Neural cell (in vitro differentiated cells): Measurements from ENCODE around the gene MARVELD1. TPM values are rescaled to one million over a fixed set of nuclear protein-coding genes. Genes with fewer than 3 reads are reported as not detected.
"Not testable (repeated sequence)": the region's sequence is repeated elsewhere in the genome, so short reads cannot be mapped to it uniquely, and the experiment has no call there.

ENCODE experiments used
- H2AFZ ChIP-seq: fragments of 200-600, 300-800 bp; sonication (generic), shearing (Covaris generic); 2 replicates; pipeline ENCODE4 v1.6.0; 2014; ENCODE audit warnings: low read depth, mild to moderate bottlenecking, antibody characterized with exemption, low read length, moderate library complexity
- H3F3A ChIP-seq: fragments of 200-600 bp; shearing (Covaris generic); 2 replicates; pipeline ENCODE4 v1.6.1; 2016; ENCODE audit warnings: mild to moderate bottlenecking, moderate library complexity, mixed read lengths, antibody characterized with exemption, low read length; ENCODE audit not compliant: insufficient read depth, poor library complexity, severe bottlenecking
- H3K27ac ChIP-seq: fragments of 200-600, 300-800 bp; sonication (generic), shearing (Covaris generic); 2 replicates; pipeline ENCODE4 v1.5.1; 2014; ENCODE audit warnings: mild to moderate bottlenecking, low read length, moderate library complexity
- H3K27me3 ChIP-seq: fragments of 300-800, 200-600 bp; sonication (generic), shearing (Covaris generic); 2 replicates; pipeline ENCODE4 v1.6.0; 2014; ENCODE audit warnings: mild to moderate bottlenecking, low read depth, low read length, moderate library complexity; ENCODE audit not compliant: insufficient read depth
- H3K36me3 ChIP-seq: fragments of 300-800, 200-600 bp; sonication (generic), shearing (Covaris generic); 2 replicates; pipeline ENCODE4 v1.5.1; 2014; ENCODE audit warnings: mild to moderate bottlenecking, antibody characterized with exemption, low read length, moderate library complexity; ENCODE audit not compliant: insufficient read depth
- H3K4me2 ChIP-seq: fragments of 300-800, 200-600 bp; sonication (generic), shearing (Covaris generic); 2 replicates; pipeline ENCODE4 v1.6.0; 2014; ENCODE audit warnings: mild to moderate bottlenecking, low read length
- H3K4me3 ChIP-seq: fragments of 300-800, 200-600 bp; sonication (generic), shearing (Covaris generic); 2 replicates; pipeline ENCODE4 v1.5.1; 2014; ENCODE audit warnings: mild to moderate bottlenecking, low read length, moderate library complexity
- H3K79me2 ChIP-seq: fragments of 200-600 bp; shearing (Covaris generic); replicated peaks from 2 replicates; pipeline ENCODE4 v1.6.0; 2014; ENCODE audit warnings: mild to moderate bottlenecking, low read length, moderate library complexity; ENCODE audit not compliant: insufficient read depth
- H3K9ac ChIP-seq: fragments of 300-800, 200-600 bp; sonication (generic), shearing (Covaris generic); 2 replicates; pipeline ENCODE4 v1.6.1; 2016; ENCODE audit warnings: mild to moderate bottlenecking, low read length, mixed read lengths
- H3K9me2 ChIP-seq: fragments of 200-600 bp; shearing (Covaris generic); 2 replicates; pipeline ENCODE4 v1.6.1; 2016; ENCODE audit warnings: mild to moderate bottlenecking, low read length, mixed read lengths; ENCODE audit not compliant: insufficient read depth
- H3K9me3 ChIP-seq: fragments of 200-600, 300-800 bp; sonication (generic), shearing (Covaris generic); 2 replicates; pipeline ENCODE4 v1.6.1; 2016; ENCODE audit warnings: mild to moderate bottlenecking, mixed run types, low read length, moderate library complexity, mixed read lengths
- H4K20me1 ChIP-seq: fragments of 200-600 bp; shearing (Covaris generic); 2 replicates; pipeline ENCODE4 v1.6.1; 2016; ENCODE audit warnings: mild to moderate bottlenecking, mixed run types; ENCODE audit not compliant: insufficient read depth
- CTCF ChIP-seq: fragments of 450-650 bp; IDR thresholded peaks from 2 replicates; pipeline ENCODE4 v1.5.1; 2014; ENCODE audit warnings: antibody characterized with exemption, mild to moderate bottlenecking, moderate library complexity; ENCODE audit not compliant: poor library complexity, severe bottlenecking
- EP300 ChIP-seq: fragments of 450-650 bp; conservative IDR thresholded peaks from 2 replicates; pipeline ENCODE4 v1.6.1; 2014; ENCODE audit warnings: antibody characterized with exemption, mild to moderate bottlenecking, moderate library complexity; ENCODE audit not compliant: poor library complexity, severe bottlenecking
- EZH2 ChIP-seq: fragments of 200-600, 300-800 bp; shearing (Covaris generic), sonication (generic); IDR thresholded peaks from 2 replicates; pipeline ENCODE4 v1.6.1; 2014; ENCODE audit warnings: antibody characterized with exemption, low read length, borderline replicate concordance, mild to moderate bottlenecking; ENCODE audit not compliant: insufficient read depth, poor library complexity, severe bottlenecking
- MXI1 ChIP-seq: fragments of 450-650 bp; conservative IDR thresholded peaks from 2 replicates; pipeline ENCODE4 v1.6.1; 2014; ENCODE audit warnings: antibody characterized with exemption, mild to moderate bottlenecking; ENCODE audit not compliant: poor library complexity, severe bottlenecking
- POLR2AphosphoS5 ChIP-seq: IDR thresholded peaks from 2 replicates; pipeline ENCODE4 v1.6.1; 2012
- RAD21 ChIP-seq: fragments of 450-650 bp; conservative IDR thresholded peaks from 2 replicates; pipeline ENCODE4 v1.6.1; 2014; ENCODE audit warnings: antibody characterized with exemption, mild to moderate bottlenecking, moderate library complexity
- REST ChIP-seq: IDR thresholded peaks from 2 replicates; pipeline ENCODE4 v1.6.1; 2012; ENCODE audit warnings: borderline replicate concordance
- SMC3 ChIP-seq: fragments of 450-650 bp; conservative IDR thresholded peaks from 2 replicates; pipeline ENCODE4 v1.6.1; 2014; ENCODE audit warnings: antibody characterized with exemption, mild to moderate bottlenecking, moderate library complexity; ENCODE audit not compliant: poor library complexity
- TAF1 ChIP-seq: IDR thresholded peaks from 2 replicates; pipeline ENCODE4 v1.6.1; 2012; ENCODE audit warnings: low read depth
- polyA plus RNA-seq: library from polyadenylated mRNA; depleted of rRNA; stranded (reverse); fragments of >200 nt; gene quantifications from 2 replicates; pipeline ENCODE4 v1.2.3, GENCODE V29; 2014

The MARVELD1 gene
- polyA plus RNA-seq, 1 donor from 2014 or later = 2.3 TPM

- Histone ChIP-seq H3K4me3 (no peak overlapping the region), H3K27me3 (no peaks in the 10 kb centered on the region), H3F3A (no peaks in the 10 kb centered on the region), H3K9ac (no peak overlapping the region), H4K20me1 (no peaks in the 10 kb centered on the region), H2AFZ (no peak overlapping the region), H3K9me2 (no peaks in the 10 kb centered on the region), H3K9me3 (no peaks in the 10 kb centered on the region), H3K36me3 (no peaks in the 10 kb centered on the region), H3K79me2 (no peaks in the 10 kb centered on the region), H3K27ac (no peak overlapping the region), H3K4me2 (no peak overlapping the region)
- TF ChIP-seq TAF1 = no peak
- no peak for TF ChIP-seq MXI1
Measured at GRCh38 chr10:97682042-97682441, 31.5 kb upstream of the MARVELD1 start.

- no peaks in the 10 kb centered on the region for H3K9me2 ChIP-seq
- TF ChIP-seq SMC3 (no peak), MXI1 (no peak), CTCF (no peak), TAF1 (no peak), RAD21 (no peak), POLR2AphosphoS5 (no peak), EZH2 (no peak), EP300 (no peak), REST (no peak)
- no peaks in the 10 kb centered on the region for H4K20me1 ChIP-seq
- no peaks in the 10 kb centered on the region for H3K79me2 ChIP-seq
- H3K4me2 ChIP-seq = no peak overlapping the region
- no peak overlapping the region for H2AFZ ChIP-seq
- H3K27me3 ChIP-seq = no peaks in the 10 kb centered on the region
- H3K9ac ChIP-seq = no peak overlapping the region
- H3K36me3 ChIP-seq = no peaks in the 10 kb centered on the region
- H3K27ac ChIP-seq = no peak overlapping the region
- peaks cover 6% of the 10 kb centered on the region for H3F3A ChIP-seq
- H3K9me3 ChIP-seq = no peaks in the 10 kb centered on the region
- H3K4me3 ChIP-seq = no peak overlapping the region
Measured at GRCh38 chr10:97683556-97684367, 29.8 kb upstream of the MARVELD1 start.

GRCh38 chr10:97684368-97684713, 29.2 kb upstream of the MARVELD1 start:
- not testable (repeated sequence) for H3K79me2 ChIP-seq, H3K36me3 ChIP-seq, H3F3A ChIP-seq, H2AFZ ChIP-seq, H3K27ac ChIP-seq, H4K20me1 ChIP-seq, H3K9ac ChIP-seq, H3K27me3 ChIP-seq, H3K9me3 ChIP-seq, H3K4me3 ChIP-seq, H3K4me2 ChIP-seq, H3K9me2 ChIP-seq
